ENCODE results near the gene NEK6. TPM values are rescaled to one million over a fixed set of nuclear protein-coding genes. Genes with fewer than 3 reads are reported as not detected.

The NEK6 gene
- total RNA-seq, 1 donor from 2014 or later, result 15.7 TPM

GRCh38 chr9:124293718-124294506, 36.2 kb downstream of the NEK6 start:
- H3K9ac ChIP-seq (ENCODE audit: low read depth in 1 of 3, low read length in 3 of 3), result no peak overlapping the region
- no peaks in the 10 kb centered on the region for H3K9me3 ChIP-seq (ENCODE audit: control insufficient read depth in 3 of 3, low read length in 3 of 3)
- no peak overlapping the region for H3K27ac ChIP-seq (ENCODE audit: low read depth, low read length)
- no peaks in the 10 kb centered on the region for H3K36me3 ChIP-seq (ENCODE audit: control insufficient read depth in 3 of 3, insufficient read depth in 3 of 3, low read length in 3 of 3)
- H3K27me3 ChIP-seq (ENCODE audit: control insufficient read depth in 3 of 3, insufficient read depth in 3 of 3, low read length in 3 of 3), result peaks cover 0 to 9% (median 0%) of the 10 kb centered on the region in 3 donors
- H3K4me3 ChIP-seq (ENCODE audit: low read length in 3 of 3), result no peak overlapping the region
- peaks cover 43 to 69% (median 54%) of the 10 kb centered on the region in 3 donors for H3K4me1 ChIP-seq (ENCODE audit: control insufficient read depth in 3 of 3, insufficient read depth in 3 of 3, low read length in 3 of 3)

- Histone ChIP-seq H3K9ac (ENCODE audit: low read depth in 1 of 3, low read length in 3 of 3) (peak overlapping the region in 1 of 3 donors; percentile 25), H3K4me1 (ENCODE audit: control insufficient read depth in 3 of 3, insufficient read depth in 3 of 3, low read length in 3 of 3) (peaks cover 43 to 64% (median 53%) of the 10 kb centered on the region in 3 donors), H3K36me3 (ENCODE audit: control insufficient read depth in 3 of 3, insufficient read depth in 3 of 3, low read length in 3 of 3) (no peaks in the 10 kb centered on the region), H3K27ac (ENCODE audit: low read depth, low read length) (peak overlapping the region; percentile 3), H3K9me3 (ENCODE audit: control insufficient read depth in 3 of 3, low read length in 3 of 3) (no peaks in the 10 kb centered on the region), H3K27me3 (ENCODE audit: control insufficient read depth in 3 of 3, insufficient read depth in 3 of 3, low read length in 3 of 3) (peaks cover 0 to 9% (median 0%) of the 10 kb centered on the region in 3 donors), H3K4me3 (ENCODE audit: low read length in 3 of 3) (peak overlapping the region in 1 of 3 donors; percentile 7)
Measured at GRCh38 chr9:124295159-124295794, 37.5 kb downstream of the NEK6 start.

GRCh38 chr9:124296094-124296493, 38.3 kb downstream of the NEK6 start:
- peak overlapping the region in 1 of 3 donors; percentile 16 for H3K9ac ChIP-seq (ENCODE audit: low read depth in 1 of 3, low read length in 3 of 3)
- H3K4me3 ChIP-seq (ENCODE audit: low read length in 3 of 3), result peak overlapping the region in 2 of 3 donors; percentile 22 to 48
- peaks cover 43 to 57% (median 46%) of the 10 kb centered on the region in 3 donors for H3K4me1 ChIP-seq (ENCODE audit: control insufficient read depth in 3 of 3, insufficient read depth in 3 of 3, low read length in 3 of 3)
- no peaks in the 10 kb centered on the region for H3K36me3 ChIP-seq (ENCODE audit: control insufficient read depth in 3 of 3, insufficient read depth in 3 of 3, low read length in 3 of 3)
- peaks cover 0 to 9% (median 0%) of the 10 kb centered on the region in 3 donors for H3K27me3 ChIP-seq (ENCODE audit: control insufficient read depth in 3 of 3, insufficient read depth in 3 of 3, low read length in 3 of 3)
- peak overlapping the region; percentile 3 for H3K27ac ChIP-seq (ENCODE audit: low read depth, low read length)
- H3K9me3 ChIP-seq (ENCODE audit: control insufficient read depth in 3 of 3, low read length in 3 of 3), result no peaks in the 10 kb centered on the region

- Histone ChIP-seq H3K4me3 (ENCODE audit: low read length in 3 of 3) (no peak overlapping the region), H3K36me3 (ENCODE audit: control insufficient read depth in 3 of 3, insufficient read depth in 3 of 3, low read length in 3 of 3) (peaks cover 0 to under 1% (median 0%) of the 10 kb centered on the region in 3 donors), H3K4me1 (ENCODE audit: control insufficient read depth in 3 of 3, insufficient read depth in 3 of 3, low read length in 3 of 3) (peaks cover 37 to 49% (median 40%) of the 10 kb centered on the region in 3 donors), H3K27ac (ENCODE audit: low read depth, low read length) (no peak overlapping the region), H3K9ac (ENCODE audit: low read depth in 1 of 3, low read length in 3 of 3) (no peak overlapping the region), H3K9me3 (ENCODE audit: control insufficient read depth in 3 of 3, low read length in 3 of 3) (no peaks in the 10 kb centered on the region), H3K27me3 (ENCODE audit: control insufficient read depth in 3 of 3, insufficient read depth in 3 of 3, low read length in 3 of 3) (peaks cover 0 to 9% (median 0%) of the 10 kb centered on the region in 3 donors)
Measured at GRCh38 chr9:124296796-124297550, 39.2 kb downstream of the NEK6 start.

- H3K9ac ChIP-seq (ENCODE audit: low read depth in 1 of 3, low read length in 3 of 3), result no peak overlapping the region
Measured at GRCh38 chr9:124297551-124297901, 39.8 kb downstream of the NEK6 start.

GRCh38 chr9:124297915-124298645, 40.3 kb downstream of the NEK6 start:
- peaks cover 0 to 10% (median under 1%) of the 10 kb centered on the region in 3 donors for H3K36me3 ChIP-seq (ENCODE audit: control insufficient read depth in 3 of 3, insufficient read depth in 3 of 3, low read length in 3 of 3)
- H3K9ac ChIP-seq (ENCODE audit: low read depth in 1 of 3, low read length in 3 of 3), result no peak overlapping the region
- no peaks in the 10 kb centered on the region for H3K9me3 ChIP-seq (ENCODE audit: control insufficient read depth in 3 of 3, low read length in 3 of 3)
- H3K27ac ChIP-seq (ENCODE audit: low read depth, low read length), result no peak overlapping the region
- H3K4me3 ChIP-seq (ENCODE audit: low read length in 3 of 3), result no peak overlapping the region
- peaks cover 35 to 41% (median 35%) of the 10 kb centered on the region in 3 donors for H3K4me1 ChIP-seq (ENCODE audit: control insufficient read depth in 3 of 3, insufficient read depth in 3 of 3, low read length in 3 of 3)
- peaks cover 0 to 9% (median 0%) of the 10 kb centered on the region in 3 donors for H3K27me3 ChIP-seq (ENCODE audit: control insufficient read depth in 3 of 3, insufficient read depth in 3 of 3, low read length in 3 of 3)

More at GRCh38 chr9:124297551-124297901, 39.8 kb downstream of the NEK6 start:
- Histone ChIP-seq H3K4me3 (ENCODE audit: low read length in 3 of 3) (peak overlapping the region in 1 of 3 donors; percentile 35), H3K36me3 (ENCODE audit: control insufficient read depth in 3 of 3, insufficient read depth in 3 of 3, low read length in 3 of 3) (peaks cover 0 to 4% (median 0%) of the 10 kb centered on the region in 3 donors), H3K27me3 (ENCODE audit: control insufficient read depth in 3 of 3, insufficient read depth in 3 of 3, low read length in 3 of 3) (peaks cover 0 to 9% (median 0%) of the 10 kb centered on the region in 3 donors), H3K9me3 (ENCODE audit: control insufficient read depth in 3 of 3, low read length in 3 of 3) (no peaks in the 10 kb centered on the region), H3K27ac (ENCODE audit: low read depth, low read length) (no peak overlapping the region), H3K4me1 (ENCODE audit: control insufficient read depth in 3 of 3, insufficient read depth in 3 of 3, low read length in 3 of 3) (peaks cover 35 to 44% (median 36%) of the 10 kb centered on the region in 3 donors)

- Histone ChIP-seq H3K4me1 (ENCODE audit: control insufficient read depth in 3 of 3, insufficient read depth in 3 of 3, low read length in 3 of 3) (peaks cover 32 to 39% (median 35%) of the 10 kb centered on the region in 3 donors), H3K9me3 (ENCODE audit: control insufficient read depth in 3 of 3, low read length in 3 of 3) (no peaks in the 10 kb centered on the region), H3K36me3 (ENCODE audit: control insufficient read depth in 3 of 3, insufficient read depth in 3 of 3, low read length in 3 of 3) (peaks cover 2 to 12% (median 4%) of the 10 kb centered on the region in 3 donors), H3K4me3 (ENCODE audit: low read length in 3 of 3) (no peak overlapping the region), H3K27ac (ENCODE audit: low read depth, low read length) (no peak overlapping the region), H3K27me3 (ENCODE audit: control insufficient read depth in 3 of 3, insufficient read depth in 3 of 3, low read length in 3 of 3) (peaks cover 0 to 9% (median 0%) of the 10 kb centered on the region in 3 donors), H3K9ac (ENCODE audit: low read depth in 1 of 3, low read length in 3 of 3) (no peak overlapping the region)
Measured at GRCh38 chr9:124298646-124299235, 41.0 kb downstream of the NEK6 start.

GRCh38 chr9:124299515-124300090, 41.9 kb downstream of the NEK6 start:
- Histone ChIP-seq H3K9me3 (ENCODE audit: control insufficient read depth in 3 of 3, low read length in 3 of 3) (no peaks in the 10 kb centered on the region), H3K36me3 (ENCODE audit: control insufficient read depth in 3 of 3, insufficient read depth in 3 of 3, low read length in 3 of 3) (peaks cover 2 to 15% (median 4%) of the 10 kb centered on the region in 3 donors), H3K4me1 (ENCODE audit: control insufficient read depth in 3 of 3, insufficient read depth in 3 of 3, low read length in 3 of 3) (peaks cover 31 to 36% (median 31%) of the 10 kb centered on the region in 3 donors), H3K27ac (ENCODE audit: low read depth, low read length) (no peak overlapping the region), H3K4me3 (ENCODE audit: low read length in 3 of 3) (no peak overlapping the region), H3K9ac (ENCODE audit: low read depth in 1 of 3, low read length in 3 of 3) (no peak overlapping the region), H3K27me3 (ENCODE audit: control insufficient read depth in 3 of 3, insufficient read depth in 3 of 3, low read length in 3 of 3) (peaks cover 0 to 9% (median 0%) of the 10 kb centered on the region in 3 donors)

Measured in skeletal muscle tissue (tissue), 4 donors.